GM23338 (cell line): ENCODE measurements around the gene RBP5. TPM values are rescaled to one million over a fixed set of nuclear protein-coding genes. Genes with fewer than 3 reads are reported as not detected.
A peak's percentile ranks its signal among the peaks of the same experiment; 100 is the strongest.

Experiments used
- ATAC-seq: fragments of 200-7000 bp; cut with Tn5 transposase; 3 replicates; pipeline ENCODE4 v1.9.1; 2020
- DNase-seq: peaks from one replicate; pipeline ENCODE4 v3.0.0-alpha.2; 2015; ENCODE audit warnings: low spot score
- H2AFZ ChIP-seq: fragments of 200-600 bp; sonication (generic); 2 replicates; pipeline ENCODE4 v1.8.0; 2016; ENCODE audit warnings: antibody characterized with exemption, mild to moderate bottlenecking, moderate library complexity
- H3F3A ChIP-seq: fragments of 200-600 bp; sonication (generic); replicated peaks from 2 replicates; pipeline ENCODE4 v1.8.0; 2017; ENCODE audit warnings: antibody characterized with exemption, mixed run types, low read depth
- H3K27ac ChIP-seq: fragments of 200-600 bp; sonication (generic); 2 replicates; pipeline ENCODE4 v1.6.1; 2016; ENCODE audit warnings: low read depth
- H3K27me3 ChIP-seq: fragments of 200-600 bp; sonication (generic); 2 replicates; pipeline ENCODE4 v1.8.0; 2016; ENCODE audit warnings: mild to moderate bottlenecking, mixed run types, moderate library complexity; ENCODE audit not compliant: insufficient read depth
- H3K36me3 ChIP-seq: fragments of 200-600 bp; sonication (generic); 2 replicates; pipeline ENCODE4 v1.8.0; 2016; ENCODE audit warnings: mild to moderate bottlenecking; ENCODE audit not compliant: insufficient read depth
- H3K4me1 ChIP-seq: fragments of 200-600 bp; sonication (generic); 2 replicates; pipeline ENCODE4 v1.8.0; 2016; ENCODE audit warnings: mild to moderate bottlenecking, moderate library complexity; ENCODE audit not compliant: insufficient read depth
- H3K4me2 ChIP-seq: fragments of 200-600 bp; sonication (generic); 2 replicates; pipeline ENCODE4 v1.7.1; 2017; ENCODE audit warnings: mixed run types
- H3K4me3 ChIP-seq: fragments of 200-600 bp; sonication (generic); 2 replicates; pipeline ENCODE4 v1.6.1; 2016; ENCODE audit warnings: mixed run types
- H3K79me2 ChIP-seq: fragments of 200-600 bp; sonication (generic); replicated peaks from 2 replicates; pipeline ENCODE4 v1.8.0; 2017; ENCODE audit warnings: mild to moderate bottlenecking; ENCODE audit not compliant: insufficient read depth
- H3K9me2 ChIP-seq: fragments of 200-600 bp; sonication (generic); 2 replicates; pipeline ENCODE4 v1.8.0; 2017; ENCODE audit not compliant: insufficient read depth
- H4K20me1 ChIP-seq: fragments of 200-600 bp; sonication (generic); replicated peaks from 2 replicates; pipeline ENCODE4 v1.8.0; 2017; ENCODE audit warnings: mild to moderate bottlenecking; ENCODE audit not compliant: insufficient read depth
- H3K27ac Mint-ChIP-seq: 2 replicates; pipeline ENCODE4 v1.8.0; 2020; ENCODE audit warnings: inconsistent platforms, mild to moderate bottlenecking, moderate library complexity, mixed read lengths
- H3K27me3 Mint-ChIP-seq: 3 replicates; pipeline ENCODE4 v1.8.0; 2022; ENCODE audit warnings: low read depth, mild to moderate bottlenecking, moderate library complexity, mixed read lengths, inconsistent platforms; ENCODE audit not compliant: insufficient read depth, poor library complexity
- H3K36me3 Mint-ChIP-seq: 3 replicates; pipeline ENCODE4 v1.8.0; 2021; ENCODE audit warnings: low read depth, mild to moderate bottlenecking, inconsistent platforms, moderate library complexity, mixed read lengths
- H3K4me1 Mint-ChIP-seq: 3 replicates; pipeline ENCODE4 v1.8.0; 2020; ENCODE audit warnings: mild to moderate bottlenecking, inconsistent platforms, mixed read lengths
- H3K4me3 Mint-ChIP-seq: 3 replicates; pipeline ENCODE4 v1.8.0; 2021; ENCODE audit warnings: moderate library complexity, mild to moderate bottlenecking, inconsistent platforms, mixed read lengths
- H3K9me3 Mint-ChIP-seq: 3 replicates; pipeline ENCODE4 v1.8.0; 2020; ENCODE audit warnings: moderate library complexity, mild to moderate bottlenecking, inconsistent platforms, mixed read lengths
- CREB1 ChIP-seq: fragments of 250-450 bp; sonication (Bioruptor Pico); IDR thresholded peaks from 2 replicates; pipeline ENCODE4 v1.5.0; 2020; ENCODE audit warnings: low read depth, mild to moderate bottlenecking, moderate library complexity
- JUNB ChIP-seq: IDR thresholded peaks from one replicate; pipeline ENCODE4 v1.6.1; 2016; ENCODE audit warnings: antibody characterized with exemption; ENCODE audit not compliant: unreplicated experiment
- NANOG ChIP-seq: IDR thresholded peaks from 2 replicates; pipeline ENCODE4 v1.6.1; 2016; ENCODE audit warnings: antibody characterized with exemption, borderline replicate concordance
- POLR2AphosphoS5 ChIP-seq: IDR thresholded peaks from 2 replicates; pipeline ENCODE4 v1.6.1; 2016; ENCODE audit warnings: antibody characterized with exemption, low read depth
- ZNF114 ChIP-seq: fragments of 250-450 bp; sonication (Bioruptor Pico); IDR thresholded peaks from 2 replicates; pipeline ENCODE4 v1.5.0; 2020; ENCODE audit warnings: mild to moderate bottlenecking, moderate library complexity
- ZNF331 ChIP-seq: fragments of 250-450 bp; sonication (Bioruptor Pico); IDR thresholded peaks from 2 replicates; pipeline ENCODE4 v1.5.0; 2020; ENCODE audit warnings: low read depth, mild to moderate bottlenecking, moderate library complexity
- long read RNA-seq: library from polyadenylated mRNA; unstranded; transcript quantifications from one replicate; pipeline ENCODE4 v2.0.0, GENCODE V29; 2020; ENCODE audit not compliant: unreplicated experiment
- polyA plus RNA-seq: library from polyadenylated mRNA; unstranded; fragments of >200 nt; fragmentation: Nextera tagmentation; extraction: Ambion mirVana; gene quantifications from 2 replicates; pipeline ENCODE4 v1.2.1, GENCODE V29; 2016
- total RNA-seq: library from RNA; depleted of rRNA; stranded (reverse); fragments of >200 nt; shearing (Covaris generic); gene quantifications from 2 replicates; pipeline ENCODE4 v1.2.3, GENCODE V29; 2014; rRNA removed
- TF ChIP-seq, protein P1 (sequence below): fragments of 250-450 bp; sonication (Bioruptor Pico); IDR thresholded peaks from 2 replicates; pipeline ENCODE4 v1.5.0; 2020; ENCODE audit warnings: mild to moderate bottlenecking, moderate library complexity

RBP5 gene, protein sequence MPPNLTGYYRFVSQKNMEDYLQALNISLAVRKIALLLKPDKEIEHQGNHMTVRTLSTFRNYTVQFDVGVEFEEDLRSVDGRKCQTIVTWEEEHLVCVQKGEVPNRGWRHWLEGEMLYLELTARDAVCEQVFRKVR
- total RNA-seq (3.0 TPM in 1 of 2 replicates, not detected in the other), polyA plus RNA-seq (0.73 and 1.2 TPM in 2 replicates)
- long read RNA-seq, partial matches to known transcripts, result 0 of 1 reads
- long read RNA-seq, other reads (novel, unspliced or antisense), result 0 of 1 reads

DNA sequence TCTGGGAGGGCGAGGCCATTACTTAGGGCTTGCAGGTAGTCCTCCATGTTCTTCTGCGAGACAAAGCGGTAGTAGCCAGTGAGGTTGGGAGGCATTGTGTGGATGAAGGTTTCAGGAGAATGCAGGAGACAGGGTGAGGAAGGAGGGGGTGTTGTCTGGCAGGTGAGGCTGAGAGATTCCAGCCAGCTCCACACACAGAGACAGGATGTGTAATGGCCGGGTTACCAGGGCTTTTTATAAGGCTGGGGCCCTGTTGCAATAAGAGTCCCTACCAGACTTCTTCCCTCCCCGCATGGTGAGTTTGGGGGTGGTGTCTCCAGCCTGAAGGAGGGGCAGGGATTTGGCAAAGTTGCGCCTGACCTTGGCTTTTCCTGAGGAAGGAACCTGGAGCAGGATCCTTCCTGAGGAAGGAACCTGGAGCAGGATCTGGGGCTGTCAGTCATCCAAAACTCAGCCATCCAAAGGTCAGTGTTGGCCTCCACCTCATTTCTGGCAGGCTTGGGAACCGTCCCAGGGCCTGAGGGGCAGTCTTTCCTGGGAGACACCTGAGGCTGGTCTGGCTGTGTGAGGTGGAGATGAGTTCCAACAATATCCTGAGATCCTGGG is at the start of gene RBP5:
TSS of gene RBP5 (minus strand) at position 209 of the 606 bp plus-strand sequence. CDS start at position 95, 114 bp downstream.
- H3K9me2 ChIP-seq, result 0 out of 2 replicates have a peak, but pooled peaks cover 5% of the 10 kb centered on the region
- peak within 1 kb of the TSS; percentile 55; the same call in 1 of the 2 replicates for H3K27ac ChIP-seq
- Mint-ChIP-seq H3K27ac (peak within 1 kb of the TSS; percentile 94; the same call in 1 of the 2 replicates), H3K27me3 (peaks cover 17% of the 10 kb centered on the region), H3K36me3 (peaks cover under 1% of the 10 kb centered on the region; the same call in 1 of the 3 replicates), H3K4me1 (peaks cover 34% of the 10 kb centered on the region), H3K9me3 (no peaks in the 10 kb centered on the region; the same call in 2 of the 3 replicates), H3K4me3 (peak within 1 kb of the TSS; percentile 88)
- TF ChIP-seq ZNF331 (CRISPR knock-in tag) (no peak), JUNB (no peak), CREB1 (CRISPR knock-in tag) (no peak), NANOG (no peak), POLR2AphosphoS5 (no peak), ZNF114 (CRISPR knock-in tag) (no peak)
- TF ChIP-seq, protein P1, sequence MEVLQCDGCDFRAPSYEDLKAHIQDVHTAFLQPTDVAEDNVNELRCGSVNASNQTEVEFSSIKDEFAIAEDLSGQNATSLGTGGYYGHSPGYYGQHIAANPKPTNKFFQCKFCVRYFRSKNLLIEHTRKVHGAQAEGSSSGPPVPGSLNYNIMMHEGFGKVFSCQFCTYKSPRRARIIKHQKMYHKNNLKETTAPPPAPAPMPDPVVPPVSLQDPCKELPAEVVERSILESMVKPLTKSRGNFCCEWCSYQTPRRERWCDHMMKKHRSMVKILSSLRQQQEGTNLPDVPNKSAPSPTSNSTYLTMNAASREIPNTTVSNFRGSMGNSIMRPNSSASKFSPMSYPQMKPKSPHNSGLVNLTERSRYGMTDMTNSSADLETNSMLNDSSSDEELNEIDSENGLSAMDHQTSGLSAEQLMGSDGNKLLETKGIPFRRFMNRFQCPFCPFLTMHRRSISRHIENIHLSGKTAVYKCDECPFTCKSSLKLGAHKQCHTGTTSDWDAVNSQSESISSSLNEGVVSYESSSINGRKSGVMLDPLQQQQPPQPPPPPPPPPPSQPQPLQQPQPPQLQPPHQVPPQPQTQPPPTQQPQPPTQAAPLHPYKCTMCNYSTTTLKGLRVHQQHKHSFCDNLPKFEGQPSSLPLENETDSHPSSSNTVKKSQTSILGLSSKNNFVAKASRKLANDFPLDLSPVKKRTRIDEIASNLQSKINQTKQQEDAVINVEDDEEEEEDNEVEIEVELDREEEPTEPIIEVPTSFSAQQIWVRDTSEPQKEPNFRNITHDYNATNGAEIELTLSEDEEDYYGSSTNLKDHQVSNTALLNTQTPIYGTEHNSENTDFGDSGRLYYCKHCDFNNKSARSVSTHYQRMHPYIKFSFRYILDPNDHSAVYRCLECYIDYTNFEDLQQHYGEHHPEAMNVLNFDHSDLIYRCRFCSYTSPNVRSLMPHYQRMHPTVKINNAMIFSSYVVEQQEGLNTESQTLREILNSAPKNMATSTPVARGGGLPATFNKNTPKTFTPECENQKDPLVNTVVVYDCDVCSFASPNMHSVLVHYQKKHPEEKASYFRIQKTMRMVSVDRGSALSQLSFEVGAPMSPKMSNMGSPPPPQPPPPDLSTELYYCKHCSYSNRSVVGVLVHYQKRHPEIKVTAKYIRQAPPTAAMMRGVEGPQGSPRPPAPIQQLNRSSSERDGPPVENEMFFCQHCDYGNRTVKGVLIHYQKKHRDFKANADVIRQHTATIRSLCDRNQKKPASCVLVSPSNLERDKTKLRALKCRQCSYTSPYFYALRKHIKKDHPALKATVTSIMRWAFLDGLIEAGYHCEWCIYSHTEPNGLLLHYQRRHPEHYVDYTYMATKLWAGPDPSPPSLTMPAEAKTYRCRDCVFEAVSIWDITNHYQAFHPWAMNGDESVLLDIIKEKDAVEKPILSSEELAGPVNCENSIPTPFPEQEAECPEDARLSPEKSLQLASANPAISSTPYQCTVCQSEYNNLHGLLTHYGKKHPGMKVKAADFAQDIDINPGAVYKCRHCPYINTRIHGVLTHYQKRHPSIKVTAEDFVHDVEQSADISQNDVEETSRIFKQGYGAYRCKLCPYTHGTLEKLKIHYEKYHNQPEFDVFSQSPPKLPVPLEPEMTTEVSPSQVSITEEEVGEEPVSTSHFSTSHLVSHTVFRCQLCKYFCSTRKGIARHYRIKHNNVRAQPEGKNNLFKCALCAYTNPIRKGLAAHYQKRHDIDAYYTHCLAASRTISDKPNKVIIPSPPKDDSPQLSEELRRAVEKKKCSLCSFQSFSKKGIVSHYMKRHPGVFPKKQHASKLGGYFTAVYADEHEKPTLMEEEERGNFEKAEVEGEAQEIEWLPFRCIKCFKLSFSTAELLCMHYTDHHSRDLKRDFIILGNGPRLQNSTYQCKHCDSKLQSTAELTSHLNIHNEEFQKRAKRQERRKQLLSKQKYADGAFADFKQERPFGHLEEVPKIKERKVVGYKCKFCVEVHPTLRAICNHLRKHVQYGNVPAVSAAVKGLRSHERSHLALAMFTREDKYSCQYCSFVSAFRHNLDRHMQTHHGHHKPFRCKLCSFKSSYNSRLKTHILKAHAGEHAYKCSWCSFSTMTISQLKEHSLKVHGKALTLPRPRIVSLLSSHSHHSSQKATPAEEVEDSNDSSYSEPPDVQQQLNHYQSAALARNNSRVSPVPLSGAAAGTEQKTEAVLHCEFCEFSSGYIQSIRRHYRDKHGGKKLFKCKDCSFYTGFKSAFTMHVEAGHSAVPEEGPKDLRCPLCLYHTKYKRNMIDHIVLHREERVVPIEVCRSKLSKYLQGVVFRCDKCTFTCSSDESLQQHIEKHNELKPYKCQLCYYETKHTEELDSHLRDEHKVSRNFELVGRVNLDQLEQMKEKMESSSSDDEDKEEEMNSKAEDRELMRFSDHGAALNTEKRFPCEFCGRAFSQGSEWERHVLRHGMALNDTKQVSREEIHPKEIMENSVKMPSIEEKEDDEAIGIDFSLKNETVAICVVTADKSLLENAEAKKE (CRISPR knock-in tag), result no peak
- peak within 1 kb of the TSS; percentile 99 for H2AFZ ChIP-seq
- no peak for ATAC-seq
- H3K36me3 ChIP-seq, result no peaks in the 10 kb centered on the region
- 0 out of 2 replicates have a peak, but pooled peaks cover 4% of the 10 kb centered on the region for H3F3A ChIP-seq
- DNase-seq, result peak; percentile 40
- H3K4me2 ChIP-seq, result peak within 1 kb of the TSS; percentile 100
- no peaks in the 10 kb centered on the region; the same call in 1 of the 2 replicates for H4K20me1 ChIP-seq
- H3K4me3 ChIP-seq, result peak within 1 kb of the TSS; percentile 97
- peaks cover 16% of the 10 kb centered on the region for H3K4me1 ChIP-seq
- no peaks in the 10 kb centered on the region for H3K79me2 ChIP-seq
- H3K27me3 ChIP-seq, result no peaks in the 10 kb centered on the region
